ENCODE data around the gene SH2B3.

GRCh38 chr12:111428081-111428727 is 22.5 kb downstream of the SH2B3 start:
- TF ChIP-seq POLR2A (IDR thresholded peaks at IDR 0.05): no peak
- TF ChIP-seq, protein P1, sequence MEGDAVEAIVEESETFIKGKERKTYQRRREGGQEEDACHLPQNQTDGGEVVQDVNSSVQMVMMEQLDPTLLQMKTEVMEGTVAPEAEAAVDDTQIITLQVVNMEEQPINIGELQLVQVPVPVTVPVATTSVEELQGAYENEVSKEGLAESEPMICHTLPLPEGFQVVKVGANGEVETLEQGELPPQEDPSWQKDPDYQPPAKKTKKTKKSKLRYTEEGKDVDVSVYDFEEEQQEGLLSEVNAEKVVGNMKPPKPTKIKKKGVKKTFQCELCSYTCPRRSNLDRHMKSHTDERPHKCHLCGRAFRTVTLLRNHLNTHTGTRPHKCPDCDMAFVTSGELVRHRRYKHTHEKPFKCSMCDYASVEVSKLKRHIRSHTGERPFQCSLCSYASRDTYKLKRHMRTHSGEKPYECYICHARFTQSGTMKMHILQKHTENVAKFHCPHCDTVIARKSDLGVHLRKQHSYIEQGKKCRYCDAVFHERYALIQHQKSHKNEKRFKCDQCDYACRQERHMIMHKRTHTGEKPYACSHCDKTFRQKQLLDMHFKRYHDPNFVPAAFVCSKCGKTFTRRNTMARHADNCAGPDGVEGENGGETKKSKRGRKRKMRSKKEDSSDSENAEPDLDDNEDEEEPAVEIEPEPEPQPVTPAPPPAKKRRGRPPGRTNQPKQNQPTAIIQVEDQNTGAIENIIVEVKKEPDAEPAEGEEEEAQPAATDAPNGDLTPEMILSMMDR (IDR thresholded peaks at IDR 0.05): no peak
